Gastroesophageal sphincter (tissue), 4 donors: ENCODE data around the gene PIP5K1C. TPM values are rescaled to one million over a fixed set of nuclear protein-coding genes. Genes with fewer than 3 reads are reported as not detected.

Experiments used
- ATAC-seq: fragments of 150-250 bp; one replicate; pipeline ENCODE4 v1.9.1; 2016; ENCODE audit warnings: mild to moderate bottlenecking, moderate library complexity
- H3K27ac ChIP-seq, 4 donors: fragments of 200-600 bp; sonication (generic) in 3 of 4; 1 replicate in 3 of 4; 2 replicates in 1 of 4; pipeline ENCODE4 v1.5.1; 2016 to 2019
- H3K27me3 ChIP-seq: fragments of 200-600 bp; sonication (generic); one replicate; pipeline ENCODE4 v1.5.1; 2019
- H3K36me3 ChIP-seq, 2 donors: fragments of 200-600 bp; sonication (generic); one replicate each; pipeline ENCODE4 v1.5.1; 2019; ENCODE audit warnings: control low read depth in 1 of 2
- H3K4me1 ChIP-seq, 3 donors: fragments of 200-600 bp; sonication (generic); 1 replicate in 2 of 3; 2 replicates in 1 of 3; pipeline ENCODE4 v1.5.1; 2016 to 2019; ENCODE audit warnings: control low read depth in 2 of 3
- H3K4me3 ChIP-seq, 2 donors: fragments of 200-600 bp; sonication (generic); one replicate each; pipeline ENCODE4 v1.5.1; 2019; ENCODE audit warnings: mild to moderate bottlenecking in 1 of 2, moderate library complexity in 1 of 2
- H3K9me3 ChIP-seq, 3 donors: fragments of 200-600 bp; sonication (generic); one replicate each; pipeline ENCODE4 v1.5.1; 2017 to 2019; ENCODE audit warnings: control low read depth in 2 of 3
- EP300 ChIP-seq: sonication (generic); formaldehyde crosslinking; IDR thresholded peaks from one replicate; pipeline ENCODE4 v1.6.1; 2017; ENCODE audit warnings: antibody characterized with exemption, mild to moderate bottlenecking
- POLR2A ChIP-seq, 2 donors: fragments of 450-650 bp; IDR thresholded peaks; one replicate each; pipeline ENCODE4 v1.6.1; 2017; ENCODE audit warnings: antibody characterized with exemption in 2 of 2, mild to moderate bottlenecking in 2 of 2, moderate library complexity in 1 of 2
- POLR2AphosphoS5 ChIP-seq: sonication (generic); formaldehyde crosslinking; IDR thresholded peaks from one replicate; pipeline ENCODE4 v1.6.1; 2017; ENCODE audit warnings: antibody characterized with exemption
- WGBS, 2 donors: methylation state at CpG; one replicate each; pipeline ENCODE4 v1.1.5; 2018; ENCODE audit warnings: low coverage in 1 of 2; 5-methylcytosine and 5-hydroxymethylcytosine counted together
- total RNA-seq, 4 donors: library from RNA; depleted of rRNA; stranded (reverse); fragments of >200 nt; gene quantifications; one replicate each; pipeline ENCODE4 v1.1.0, GENCODE V29; 2016
- TF ChIP-seq, protein P1 (sequence below), 4 experiments: fragments of 200-600 bp in 2 of 4; fragments of 450-650 bp in 2 of 4; sonication (generic) in 1 of 4; IDR thresholded peaks; one replicate each; pipeline ENCODE4 v1.5.1; 2017 to 2019; ENCODE audit warnings: antibody characterized with exemption in 4 of 4, mild to moderate bottlenecking in 2 of 4, moderate library complexity in 2 of 4

PIP5K1C gene
- total RNA-seq, 4 donors from 2014 or later, result 50.8 to 165 (median 61.5) TPM

DNA sequence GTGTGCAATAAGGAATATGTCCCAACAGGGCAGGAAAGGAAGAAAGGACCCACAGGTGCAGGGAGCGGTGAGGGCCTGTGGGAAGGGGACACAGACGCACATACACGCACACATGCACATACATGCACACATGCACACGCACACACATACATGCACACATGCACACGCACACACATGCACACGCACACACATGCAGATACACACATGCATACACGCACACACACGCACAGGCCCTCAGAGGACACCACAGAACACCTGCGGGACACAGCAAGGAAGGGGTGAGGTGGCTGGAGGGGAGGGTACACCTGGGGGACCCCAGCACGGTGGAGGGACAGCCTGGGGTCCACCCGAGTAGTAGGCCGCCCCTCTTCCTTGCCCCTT lies 12.9 kb downstream of the PIP5K1C start:
- 70 to 81% methylated on average over 2 to 4 of the region's 12 CpGs for WGBS, 2 donors
- ATAC-seq, result no peak
- Histone ChIP-seq H3K4me3 (peak overlapping the region in 1 of 2 donors; percentile 24), H3K27me3 (no peaks in the 10 kb centered on the region), H3K4me1 (peaks cover 0 to 71% (median 36%) of the 10 kb centered on the region in 3 donors), H3K9me3 (peaks cover 0 to 6% (median 0%) of the 10 kb centered on the region in 3 donors), H3K36me3 (peaks cover 0 to 28% of the 10 kb centered on the region in 2 donors), H3K27ac (peak overlapping the region in 3 of 4 donors; percentile 68 to 81 (median 69))
- TF ChIP-seq EP300, result no peak

DNA sequence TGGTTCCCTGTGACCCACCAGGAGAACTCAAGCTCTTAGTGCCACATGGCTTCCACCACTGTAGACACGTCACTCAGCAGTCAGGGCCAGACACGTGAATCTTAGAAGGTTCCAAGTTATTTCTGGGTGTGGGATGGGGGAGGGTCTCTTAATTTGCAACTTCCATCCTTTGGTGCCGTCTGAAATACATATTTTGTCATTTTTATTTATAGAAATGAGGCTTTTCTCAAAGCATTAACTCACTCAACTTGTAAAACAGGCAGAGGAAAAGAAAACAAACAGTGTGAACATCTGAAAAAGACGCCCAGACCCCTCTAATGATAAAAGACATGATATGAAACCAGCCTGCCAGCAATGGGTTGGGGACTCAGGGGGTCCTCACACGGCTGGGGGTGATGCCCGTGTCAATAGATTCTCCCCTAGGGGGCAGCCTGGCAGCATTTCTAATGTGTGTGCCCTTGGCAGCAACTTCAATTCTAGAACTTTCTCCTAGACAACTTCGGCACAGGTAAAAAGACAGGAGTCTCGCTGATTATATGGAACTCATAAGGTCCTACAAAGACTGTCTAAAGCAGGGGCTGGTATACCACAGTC lies 15.4 kb downstream of the PIP5K1C start:
- Histone ChIP-seq H3K27me3 (no peaks in the 10 kb centered on the region), H3K4me3 (no peak overlapping the region), H3K27ac (peak overlapping the region in 2 of 4 donors; percentile 44 to 79), H3K9me3 (peaks cover 0 to 6% (median 0%) of the 10 kb centered on the region in 3 donors), H3K36me3 (peaks cover 0 to 20% of the 10 kb centered on the region in 2 donors), H3K4me1 (peaks cover 0 to 83% (median 36%) of the 10 kb centered on the region in 3 donors)
- ATAC-seq, result no peak
- WGBS, 2 donors, result 46 to 59% methylated on average over 3 to 4 of the region's 8 CpGs
- TF ChIP-seq POLR2AphosphoS5 (no peak), EP300 (no peak), POLR2A (IDR thresholded peaks at IDR 0.05) (no peak)
- TF ChIP-seq, protein P1, sequence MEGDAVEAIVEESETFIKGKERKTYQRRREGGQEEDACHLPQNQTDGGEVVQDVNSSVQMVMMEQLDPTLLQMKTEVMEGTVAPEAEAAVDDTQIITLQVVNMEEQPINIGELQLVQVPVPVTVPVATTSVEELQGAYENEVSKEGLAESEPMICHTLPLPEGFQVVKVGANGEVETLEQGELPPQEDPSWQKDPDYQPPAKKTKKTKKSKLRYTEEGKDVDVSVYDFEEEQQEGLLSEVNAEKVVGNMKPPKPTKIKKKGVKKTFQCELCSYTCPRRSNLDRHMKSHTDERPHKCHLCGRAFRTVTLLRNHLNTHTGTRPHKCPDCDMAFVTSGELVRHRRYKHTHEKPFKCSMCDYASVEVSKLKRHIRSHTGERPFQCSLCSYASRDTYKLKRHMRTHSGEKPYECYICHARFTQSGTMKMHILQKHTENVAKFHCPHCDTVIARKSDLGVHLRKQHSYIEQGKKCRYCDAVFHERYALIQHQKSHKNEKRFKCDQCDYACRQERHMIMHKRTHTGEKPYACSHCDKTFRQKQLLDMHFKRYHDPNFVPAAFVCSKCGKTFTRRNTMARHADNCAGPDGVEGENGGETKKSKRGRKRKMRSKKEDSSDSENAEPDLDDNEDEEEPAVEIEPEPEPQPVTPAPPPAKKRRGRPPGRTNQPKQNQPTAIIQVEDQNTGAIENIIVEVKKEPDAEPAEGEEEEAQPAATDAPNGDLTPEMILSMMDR (IDR thresholded peaks at IDR 0.05), result no peak

DNA sequence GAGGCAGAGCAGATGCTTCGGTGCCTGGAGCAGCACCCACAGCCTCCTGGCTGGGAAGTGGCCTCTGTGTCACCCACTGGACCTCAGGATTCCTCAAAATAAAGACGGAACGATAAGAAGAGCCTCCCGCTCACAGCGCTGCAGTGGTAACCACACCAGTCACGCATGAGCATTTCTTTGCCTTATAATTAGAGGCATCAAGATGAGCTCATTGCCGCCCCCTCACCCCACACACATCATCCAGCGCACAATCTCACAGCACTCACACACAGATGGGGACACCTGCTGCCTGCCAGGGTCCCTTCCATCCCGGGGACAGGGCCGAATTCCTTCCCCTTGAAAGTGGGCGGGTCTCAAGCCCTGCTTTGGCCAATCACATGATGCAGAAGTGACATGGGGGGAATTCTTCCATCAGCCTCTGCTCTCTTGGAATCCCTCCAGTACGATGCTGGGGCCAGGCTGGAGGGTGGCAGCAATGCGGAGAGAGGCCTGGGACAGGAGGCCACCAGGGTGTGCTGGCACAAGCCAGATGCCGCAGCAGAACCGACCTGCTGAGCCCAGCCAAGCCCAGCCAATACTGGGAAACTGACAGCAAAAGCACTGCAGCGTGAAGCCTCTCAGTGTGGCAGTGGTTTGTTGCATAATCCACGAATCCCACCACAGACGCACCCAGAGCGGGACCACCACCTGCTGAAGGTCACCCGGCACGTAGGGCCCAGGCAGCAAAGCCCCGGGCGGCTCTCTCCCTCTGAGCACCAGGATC lies 16.0 kb downstream of the PIP5K1C start:
- WGBS, 2 donors, result 80% methylated on average over 1 of the region's 23 CpGs; no CpG with 5 or more reads in 1 of the 2 donors

DNA sequence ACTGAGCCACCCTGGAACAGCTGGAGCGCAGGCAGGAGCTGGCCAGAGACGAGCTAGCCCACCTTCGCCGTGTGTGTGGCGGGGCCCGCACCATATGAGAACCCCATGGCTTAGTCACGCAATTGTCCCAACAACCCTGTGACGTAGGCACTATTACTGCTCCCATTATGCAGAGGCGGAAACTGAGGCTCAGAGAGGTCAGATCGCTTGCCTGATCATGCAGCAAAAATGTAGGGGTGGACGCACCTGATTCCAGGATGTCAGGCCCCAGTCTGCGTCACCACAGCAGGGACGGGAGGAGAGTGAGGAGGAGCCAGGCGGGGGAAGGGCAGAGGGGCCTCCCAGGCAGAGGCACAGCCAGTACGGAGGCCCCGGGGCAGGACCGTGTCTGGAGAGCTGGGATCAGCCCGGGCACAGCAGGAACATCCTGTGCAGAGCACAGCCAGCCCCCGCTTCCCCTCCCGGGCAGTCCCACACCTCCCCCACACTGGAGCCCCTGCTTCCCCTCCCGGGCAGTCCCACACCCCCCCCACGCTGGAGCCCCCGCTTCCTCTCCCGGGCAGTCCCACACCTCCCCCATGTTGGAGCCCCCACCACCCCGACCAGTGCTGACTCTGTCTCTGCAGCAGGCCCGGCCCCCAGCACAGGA lies 16.7 kb downstream of the PIP5K1C start:
- peak; percentile 45 for ATAC-seq
- H3K9me3 ChIP-seq, result peaks cover 0 to 6% (median 0%) of the 10 kb centered on the region in 3 donors
- peak overlapping the region in 3 of 4 donors; percentile 44 to 79 (median 61) for H3K27ac ChIP-seq
- H3K4me1 ChIP-seq, result peaks cover 0 to 74% (median 33%) of the 10 kb centered on the region in 3 donors
- no peaks in the 10 kb centered on the region for H3K27me3 ChIP-seq
- peaks cover 0 to 25% of the 10 kb centered on the region in 2 donors for H3K36me3 ChIP-seq
- TF ChIP-seq, protein P1 (IDR thresholded peaks at IDR 0.05), result no peak
- TF ChIP-seq EP300, result no peak
- TF ChIP-seq POLR2A (IDR thresholded peaks at IDR 0.05), result no peak
- no peak for TF ChIP-seq POLR2AphosphoS5
- H3K4me3 ChIP-seq, result no peak overlapping the region
- 60% methylated on average over 1 of the region's 26 CpGs; no CpG with 5 or more reads in 1 of the 2 donors for WGBS, 2 donors

More for the DNA sequence above, 16.0 kb downstream of the PIP5K1C start:
- no peak for ATAC-seq
- TF ChIP-seq EP300 (no peak), POLR2A (IDR thresholded peaks at IDR 0.05) (no peak), POLR2AphosphoS5 (no peak)
- TF ChIP-seq, protein P1 (IDR thresholded peaks at IDR 0.05), result no peak
- H3K4me1 ChIP-seq, result peaks cover 0 to 81% (median 36%) of the 10 kb centered on the region in 3 donors
- H3K27me3 ChIP-seq, result no peaks in the 10 kb centered on the region
- peaks cover 0 to 24% of the 10 kb centered on the region in 2 donors for H3K36me3 ChIP-seq
- H3K4me3 ChIP-seq, result no peak overlapping the region
- peak overlapping the region in 3 of 4 donors; percentile 44 to 79 (median 61) for H3K27ac ChIP-seq
- peaks cover 0 to 6% (median 0%) of the 10 kb centered on the region in 3 donors for H3K9me3 ChIP-seq

DNA sequence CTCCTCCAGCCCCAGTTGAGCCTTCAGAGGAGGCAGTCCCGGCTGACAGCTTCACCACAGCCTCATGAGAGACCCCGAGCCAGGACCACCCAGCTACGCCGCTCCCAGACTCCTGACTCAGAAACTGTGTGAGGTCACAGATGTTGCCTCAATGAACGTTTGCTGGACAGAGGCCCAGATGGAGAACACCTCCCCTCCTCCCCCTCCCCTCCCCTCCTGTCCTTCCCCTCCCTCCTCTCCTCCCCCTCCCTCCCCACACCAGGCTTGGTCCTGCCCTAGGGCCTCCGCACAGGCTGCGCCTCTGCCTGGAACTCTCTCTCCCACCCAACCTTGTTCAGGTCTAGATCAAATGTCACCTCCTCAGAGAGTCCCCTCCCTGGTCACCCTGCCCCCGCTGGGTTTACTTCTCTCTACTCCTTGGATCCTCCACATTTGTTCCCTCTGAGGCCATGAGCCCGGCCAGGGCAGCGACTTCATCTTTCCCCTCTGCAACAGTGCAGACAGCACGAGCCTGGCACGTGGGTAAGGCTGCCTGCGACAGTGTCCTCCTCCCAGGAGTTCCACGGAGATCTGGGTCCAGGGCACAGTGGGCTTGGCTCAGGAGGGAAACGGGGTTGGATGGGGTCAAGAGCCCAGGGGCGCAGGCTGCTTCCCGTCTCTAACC lies 17.4 kb downstream of the PIP5K1C start:
- Histone ChIP-seq H3K4me3 (no peak overlapping the region), H3K9me3 (peaks cover 0 to 6% (median 0%) of the 10 kb centered on the region in 3 donors), H3K27me3 (no peaks in the 10 kb centered on the region), H3K27ac (peak overlapping the region in 3 of 4 donors; percentile 44 to 79 (median 61)), H3K4me1 (peaks cover 0 to 67% (median 26%) of the 10 kb centered on the region in 3 donors), H3K36me3 (peaks cover 0 to 25% of the 10 kb centered on the region in 2 donors)
- peak; percentile 57 for ATAC-seq
- no peak for TF ChIP-seq POLR2AphosphoS5
- TF ChIP-seq, protein P1 (IDR thresholded peaks at IDR 0.05), result no peak
- WGBS, 2 donors, result 62 to 69% methylated on average over 7 to 8 of the region's 17 CpGs
